SK-N-MC (cell line): Measurements from ENCODE around the gene CAMTA1.

Source experiments
- EZH2 ChIP-seq: fragments of 200-600 bp; sonication (generic); IDR thresholded peaks from one replicate; pipeline ENCODE4 v1.6.1; 2017; ENCODE audit warnings: antibody characterized with exemption
- FOXP2 ChIP-seq: optimal IDR thresholded peaks from 2 replicates; pipeline ENCODE3; 2011; ENCODE audit warnings: mild to moderate bottlenecking, moderate library complexity; ENCODE audit not compliant: insufficient read depth; ENCODE audit errors: extremely low read length, control extremely low read depth
- POLR2AphosphoS5 ChIP-seq: IDR thresholded peaks from 2 replicates; pipeline ENCODE4 v1.6.1; 2012; ENCODE audit warnings: mild to moderate bottlenecking, low read depth, low read length, borderline replicate concordance

DNA sequence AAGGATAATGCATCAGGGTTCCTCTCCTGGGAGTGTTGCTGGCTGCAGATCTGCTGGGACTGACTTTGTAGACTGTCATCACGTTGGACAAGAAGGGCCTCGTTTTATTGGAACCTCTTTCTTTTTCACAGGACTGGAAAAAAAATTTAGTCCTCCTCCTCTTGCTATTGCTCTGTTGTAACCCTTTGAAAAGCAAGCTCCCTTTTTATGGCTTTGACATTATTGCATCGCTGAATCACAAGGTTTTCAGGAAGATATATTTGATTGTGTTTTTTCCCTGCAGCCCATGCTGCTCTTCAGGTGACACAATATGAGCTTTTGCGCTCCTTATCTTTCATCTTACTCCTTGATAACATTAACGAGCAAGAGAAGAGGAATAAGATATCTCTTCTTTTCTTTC, 290.9 kb downstream of the CAMTA1 start:
- TF ChIP-seq FOXP2 (no peak), EZH2 (no peak), POLR2AphosphoS5 (no peak)
